ENCODE data around the gene MXD3.
"Not testable (repeated sequence)": the region's sequence is repeated elsewhere in the genome, so short reads cannot be mapped to it uniquely, and the experiment has no call there.

The MXD3 gene

GRCh38 chr5:177320879-177321278, 9.2 kb upstream of the MXD3 start:
- no peak for DNase-seq (ENCODE audit: low read depth in 3 of 3, low spot score in 1 of 3)

DNA sequence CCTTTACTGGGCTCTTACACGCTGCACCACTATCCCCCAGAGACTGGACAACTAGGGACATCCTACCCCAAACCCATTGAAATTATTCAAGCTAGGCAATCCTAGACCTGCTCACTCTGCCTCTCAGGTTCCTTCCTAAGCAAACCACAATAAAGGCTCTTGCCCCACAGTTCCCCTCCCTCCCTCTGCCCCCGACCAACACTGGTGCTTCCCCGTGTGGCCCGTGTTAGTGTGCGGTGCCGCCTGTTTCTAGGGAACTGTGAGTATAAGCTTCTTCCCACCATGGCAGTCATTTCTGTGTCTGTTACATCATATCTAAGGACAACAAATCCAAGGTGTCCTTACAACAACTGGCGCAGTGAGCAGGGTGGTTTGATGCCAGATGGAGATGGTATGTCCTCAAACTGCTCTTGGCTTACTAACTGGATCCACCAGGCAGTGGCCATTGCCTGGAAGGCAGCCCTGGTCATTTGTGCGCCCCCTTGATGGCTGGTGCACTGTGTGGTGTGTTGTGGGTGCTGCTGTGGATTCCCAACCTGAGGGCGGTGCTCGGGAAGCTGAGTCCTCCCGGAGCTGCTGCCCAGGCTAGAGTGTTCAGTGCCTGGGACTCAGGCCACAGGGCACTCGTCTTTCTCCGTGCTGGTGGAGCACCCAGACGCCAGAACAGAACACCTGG, 8.4 kb upstream of the MXD3 start:
- no peak for DNase-seq (ENCODE audit: low read depth in 3 of 3, low spot score in 1 of 3)

DNA sequence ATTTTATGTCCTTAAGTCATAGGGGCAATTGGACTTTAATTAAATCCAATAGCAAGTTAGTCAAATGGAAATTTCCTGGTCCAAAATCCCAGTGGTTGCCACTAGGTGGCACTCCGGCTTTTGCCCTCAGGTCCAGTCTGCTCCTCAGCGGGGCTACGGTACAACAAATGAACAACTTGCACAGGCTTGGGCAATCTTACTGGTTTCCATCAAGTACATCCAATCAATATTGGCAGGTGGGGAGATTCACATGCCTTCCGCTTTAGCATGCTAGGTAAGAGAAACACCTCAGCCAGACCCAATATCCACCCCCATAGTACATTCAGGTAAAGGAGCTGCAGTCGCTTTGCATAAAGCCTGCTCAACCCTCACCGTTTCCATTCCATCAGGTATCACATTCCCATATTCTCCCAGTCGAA, 6.3 kb upstream of the MXD3 start:
- peak in 2 of 3 donors; percentile 43 to 58 for DNase-seq (ENCODE audit: low read depth in 3 of 3, low spot score in 1 of 3)

DNA sequence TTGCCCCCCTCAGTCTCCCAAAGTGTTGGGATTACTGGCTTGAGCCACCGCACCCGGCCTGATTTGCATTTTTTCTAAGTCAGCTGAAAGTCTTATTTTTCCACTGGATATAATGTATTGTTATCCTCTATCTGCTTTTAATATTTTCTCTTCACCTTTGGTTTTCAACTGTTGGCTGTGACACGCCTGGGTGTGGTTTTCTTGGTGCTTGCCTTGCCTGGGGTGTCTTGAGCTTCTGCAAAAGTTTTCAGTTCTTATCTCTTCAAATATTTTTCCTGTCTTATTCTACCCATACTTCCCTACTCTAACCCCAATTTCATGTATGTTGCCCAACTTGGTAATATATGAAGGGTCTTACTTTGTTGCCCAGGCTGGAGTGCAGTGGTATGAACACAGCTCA, 4.3 kb upstream of the MXD3 start:
- no peak for DNase-seq (ENCODE audit: low read depth in 3 of 3, low spot score in 1 of 3)

GRCh38 chr5:177315411-177315810, 3.7 kb upstream of the MXD3 start:
- DNase-seq (ENCODE audit: low read depth in 3 of 3, low spot score in 1 of 3) = no peak

DNA sequence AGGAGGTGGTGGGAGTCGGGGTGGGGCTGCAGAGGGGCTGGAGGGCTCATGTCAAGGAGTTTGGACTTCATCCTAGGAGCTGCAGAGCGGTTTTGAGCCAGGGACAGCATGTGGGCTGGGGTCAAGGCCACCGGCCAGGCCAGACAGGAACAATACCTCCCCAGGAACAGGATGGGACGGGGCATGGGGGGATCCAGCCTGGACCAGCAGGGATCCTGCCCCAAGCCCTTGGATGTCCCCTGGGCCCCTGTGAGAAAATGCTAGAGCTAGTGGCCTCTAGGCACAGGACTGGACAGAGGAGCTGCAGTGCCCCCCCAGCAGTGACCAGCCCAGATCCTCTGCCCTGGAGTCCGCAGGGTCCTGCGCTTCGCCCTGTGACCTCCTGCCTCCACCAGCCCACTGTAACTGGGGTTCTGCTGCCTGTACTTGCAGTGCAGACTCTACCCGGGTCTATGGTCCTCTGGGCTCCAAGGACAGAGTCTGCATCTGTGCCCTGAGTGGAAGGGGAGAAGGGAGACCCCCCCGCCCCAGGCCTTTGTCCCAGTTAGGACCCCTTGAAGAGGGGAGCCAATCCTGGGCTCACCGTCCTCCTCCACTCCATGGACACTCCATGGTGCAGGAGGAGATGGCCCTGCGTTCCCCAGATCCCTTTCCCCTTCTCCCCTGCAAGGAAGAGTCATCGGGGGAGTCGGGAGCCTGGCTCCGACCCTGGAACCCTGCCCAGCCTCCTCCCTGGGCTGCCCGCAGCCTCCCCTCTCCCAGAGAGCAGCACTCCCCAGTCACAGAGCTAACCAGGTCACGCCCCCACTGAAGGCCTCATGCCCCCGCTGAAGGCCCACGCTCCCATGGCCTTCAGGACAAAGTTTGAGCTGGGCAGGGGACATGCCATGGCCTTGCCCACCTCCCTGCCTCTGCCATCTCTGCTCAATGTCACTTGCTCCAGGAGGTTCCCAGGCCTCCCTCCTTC, 3.0 kb upstream of the MXD3 start:
- DNase-seq (ENCODE audit: low read depth in 3 of 3, low spot score in 1 of 3) = no peak

- DNase-seq (ENCODE audit: low read depth in 3 of 3, low spot score in 1 of 3) = no peak
Observed at GRCh38 chr5:177313561-177314259, 2.0 kb upstream of the MXD3 start.

DNA sequence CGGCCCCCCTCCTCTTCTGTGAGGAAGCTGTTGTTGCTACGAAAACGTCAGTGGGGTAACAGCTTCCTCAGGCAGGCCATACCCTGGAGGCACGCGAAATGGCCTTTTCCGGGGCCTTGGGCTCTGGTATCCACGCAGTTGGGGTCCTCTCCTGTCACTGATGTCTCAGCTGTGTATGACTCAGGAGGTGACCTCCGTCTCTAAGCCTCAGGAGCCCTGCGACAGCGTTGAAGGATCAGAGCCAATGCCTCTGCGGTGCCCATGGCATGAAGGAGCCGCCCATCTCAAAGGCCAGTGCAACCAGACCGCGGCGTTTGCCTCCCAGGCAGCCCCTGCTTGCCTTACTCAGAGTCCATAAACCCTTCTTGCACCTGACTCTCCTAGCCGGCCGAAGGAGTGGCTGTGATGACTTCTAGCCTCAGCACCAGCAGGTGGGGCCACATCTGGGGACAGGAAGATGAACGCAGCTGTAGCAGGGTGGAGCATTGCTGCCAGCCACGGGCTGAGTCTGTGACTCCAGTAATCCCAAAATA, 1.0 kb upstream of the MXD3 start:
- DNase-seq (ENCODE audit: low read depth in 3 of 3, low spot score in 1 of 3) = no peak

- no peak for DNase-seq (ENCODE audit: low read depth in 3 of 3, low spot score in 1 of 3)
Observed at GRCh38 chr5:177311392-177311722, 341 bp downstream of the MXD3 start.

GRCh38 chr5:177310757-177311391, 824 bp downstream of the MXD3 start:
- no peak for DNase-seq (ENCODE audit: low read depth in 3 of 3, low spot score in 1 of 3)

DNA sequence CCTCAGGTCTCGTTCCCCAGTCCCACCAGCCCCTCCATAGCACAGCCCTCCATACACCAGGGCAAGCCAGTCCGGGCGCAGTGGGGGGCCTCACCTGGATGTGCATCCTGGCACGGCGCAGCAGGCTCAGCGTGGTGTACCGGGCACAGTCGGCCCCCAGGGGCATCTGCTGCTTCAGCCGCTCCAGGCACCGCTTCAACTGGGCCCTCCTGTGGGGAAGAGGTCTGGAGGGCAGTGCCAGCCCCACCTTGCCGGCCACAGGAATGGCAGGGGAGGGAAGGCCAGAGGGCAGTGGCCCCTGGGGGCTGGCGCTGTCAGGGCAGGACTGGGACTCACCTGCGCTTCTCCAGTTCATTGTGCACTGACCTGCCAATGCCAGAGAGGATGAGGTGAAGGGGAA, 1.4 kb downstream of the MXD3 start:
- no peak for DNase-seq (ENCODE audit: low read depth in 3 of 3, low spot score in 1 of 3)

DNA sequence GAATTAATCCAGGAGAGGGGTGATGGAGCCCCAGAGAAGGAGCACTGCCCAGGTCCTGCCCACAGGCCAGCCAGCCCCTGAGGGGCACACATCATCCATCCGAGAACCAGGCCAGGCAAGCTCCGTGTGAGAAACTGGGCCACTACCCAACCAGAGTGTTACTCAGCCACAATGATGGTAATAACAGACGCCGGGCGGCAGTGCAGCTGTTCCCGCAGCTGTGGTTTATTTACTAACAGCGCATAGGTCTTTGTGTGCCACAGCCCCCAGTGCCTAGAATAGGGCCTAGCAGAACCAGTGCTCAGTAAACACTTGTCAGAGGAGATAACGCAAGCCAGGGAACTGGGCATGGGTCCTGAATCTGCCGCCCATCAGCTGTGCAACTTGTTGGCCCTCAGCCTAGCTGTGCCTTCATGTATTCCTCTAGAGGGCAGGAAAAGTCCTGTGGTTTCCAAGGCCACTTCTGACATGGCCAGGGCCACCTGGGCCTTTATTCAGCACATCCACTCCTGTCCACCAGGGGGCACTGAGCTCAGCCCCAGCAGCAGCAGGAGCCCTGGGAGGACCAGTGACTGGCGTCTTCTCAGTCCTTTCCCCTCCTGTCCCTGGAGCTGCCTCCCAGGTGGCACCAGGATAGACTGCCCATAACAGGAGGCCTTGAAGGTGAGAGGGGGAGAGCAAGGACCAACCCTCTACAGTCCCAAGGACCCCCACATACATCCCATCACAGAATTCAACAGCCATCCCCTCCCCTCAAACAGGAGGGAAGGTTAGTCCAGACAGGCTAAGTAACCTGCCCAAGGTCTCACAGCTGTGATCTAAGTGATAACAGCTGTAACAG, 2.1 kb downstream of the MXD3 start:
- peak; percentile 41 to 51 (median 47) for DNase-seq (ENCODE audit: low read depth in 3 of 3, low spot score in 1 of 3)

- DNase-seq (ENCODE audit: low read depth in 3 of 3, low spot score in 1 of 3) = no peak
Observed at GRCh38 chr5:177308740-177309139, 3.0 kb downstream of the MXD3 start.

DNA sequence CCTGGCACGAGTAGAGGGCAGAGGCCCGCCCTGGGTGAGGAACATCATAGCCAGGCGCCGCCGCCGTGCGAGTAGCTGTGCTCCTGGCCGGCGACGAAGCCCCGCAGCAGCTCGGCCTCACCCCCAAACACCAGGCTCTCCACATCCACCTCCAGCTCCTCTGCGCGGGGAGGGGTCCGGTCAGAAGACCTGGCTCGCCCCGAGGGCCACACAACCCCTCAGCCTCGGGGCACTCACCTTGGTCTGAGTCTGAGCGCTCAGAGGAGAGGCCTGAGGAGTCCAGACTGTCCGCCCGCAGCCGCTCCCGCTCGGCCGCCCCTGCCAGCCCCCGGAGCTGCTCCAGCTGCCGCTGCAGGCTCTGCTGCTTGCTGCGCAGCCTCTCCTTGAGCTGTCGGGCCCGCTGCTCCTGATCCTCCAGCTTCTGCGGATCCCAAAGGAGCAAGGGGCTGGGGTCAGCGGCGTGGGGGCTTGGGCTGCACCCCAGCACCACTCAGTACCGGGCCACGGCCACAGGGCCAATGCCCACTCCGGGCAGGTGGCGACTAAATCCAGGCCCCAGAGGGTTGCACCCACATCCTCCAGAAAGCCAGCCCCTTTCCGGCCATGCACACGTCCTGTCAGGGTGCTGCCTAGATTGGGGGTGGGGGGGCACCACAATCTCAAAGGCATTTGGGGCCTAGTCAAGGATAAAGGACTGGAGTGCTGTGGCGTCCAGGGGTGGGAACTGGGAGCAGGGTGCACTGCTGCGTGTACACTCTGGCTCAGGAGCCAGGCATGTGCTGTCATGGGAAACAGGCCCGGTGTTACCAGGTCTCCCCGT, 3.9 kb downstream of the MXD3 start:
- no peak for DNase-seq (ENCODE audit: low read depth in 3 of 3, low spot score in 1 of 3)

DNA sequence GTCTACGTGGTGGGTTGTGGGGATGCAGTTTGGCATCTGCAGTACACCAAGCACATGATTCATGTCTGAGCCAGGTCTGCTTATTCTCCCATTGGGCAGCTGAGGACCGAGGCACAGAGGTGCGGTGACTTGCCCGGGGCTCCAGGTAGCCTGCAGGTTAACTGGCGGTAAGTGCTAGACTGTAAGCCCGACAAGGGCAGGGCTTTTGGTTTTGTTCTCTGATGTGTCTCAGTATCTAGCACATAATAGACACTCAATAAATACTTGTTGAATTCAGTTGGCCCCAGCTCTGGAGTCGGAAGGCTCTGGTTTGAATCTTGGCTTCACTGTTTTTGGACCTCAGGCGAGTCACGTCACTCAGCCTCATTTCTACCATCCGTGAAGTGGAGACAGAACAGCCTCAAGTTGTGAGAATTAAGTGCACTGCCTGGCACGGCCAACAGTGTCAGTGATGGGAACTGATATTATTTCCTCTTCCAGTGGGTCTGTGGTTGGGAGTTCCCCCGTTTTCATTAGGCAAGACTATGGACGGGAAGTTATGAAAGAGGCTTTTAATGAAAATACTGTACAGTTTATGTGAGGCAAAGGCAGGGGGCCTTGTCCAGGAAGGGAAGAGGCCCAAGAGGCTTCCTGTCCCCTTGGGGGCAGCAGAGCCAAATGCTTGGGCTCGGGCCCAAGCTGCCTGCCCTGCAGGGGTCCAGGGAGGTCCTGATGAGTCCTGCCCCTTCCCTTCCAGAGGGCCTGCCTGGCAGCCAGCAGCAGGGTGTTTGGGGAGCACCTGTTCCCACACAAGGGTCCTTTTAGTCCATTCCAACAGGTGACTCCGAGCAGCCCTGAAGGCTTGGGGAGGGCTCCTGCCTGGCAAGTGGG, 4.8 kb downstream of the MXD3 start:
- no peak for DNase-seq (ENCODE audit: low read depth in 3 of 3, low spot score in 1 of 3)

GRCh38 chr5:177306103-177306640, 5.5 kb downstream of the MXD3 start:
- not testable (repeated sequence) for DNase-seq (ENCODE audit: low read depth in 3 of 3, low spot score in 1 of 3)

- no peak for DNase-seq (ENCODE audit: low read depth in 3 of 3, low spot score in 1 of 3)
Observed at GRCh38 chr5:177304392-177305119, 7.1 kb downstream of the MXD3 start.

Data from stimulated activated CD4-positive, alpha-beta T cell treated with anti-CD3 and anti-CD28 coated beads, TNF-alpha, amount 100 ng/mL, for 1 hour (primary cell).